Loucy (cell line): ENCODE measurements around the gene FMNL2.

ENCODE experiments used
- H2AFZ ChIP-seq: fragments of 200-600 bp; sonication (generic); 2 replicates; pipeline ENCODE4 v1.6.0; 2016; ENCODE audit warnings: antibody characterized with exemption, mild to moderate bottlenecking, low read length, moderate library complexity
- H3F3A ChIP-seq: fragments of 200-600 bp; 2 replicates; pipeline ENCODE4 v1.6.0; 2016; ENCODE audit warnings: antibody characterized with exemption, low read depth, mild to moderate bottlenecking
- H3K27me3 ChIP-seq: fragments of 200-600 bp; sonication (generic); 2 replicates; pipeline ENCODE4 v1.6.1; 2014; ENCODE audit warnings: low read length, mild to moderate bottlenecking; ENCODE audit not compliant: insufficient read depth, poor library complexity, severe bottlenecking
- H3K36me3 ChIP-seq: fragments of 200-600 bp; sonication (generic); 2 replicates; pipeline ENCODE4 v1.6.1; 2016; ENCODE audit warnings: low read length; ENCODE audit not compliant: insufficient read depth
- H3K4me1 ChIP-seq: fragments of 200-600 bp; sonication (generic); 2 replicates; pipeline ENCODE4 v1.5.1; 2014; ENCODE audit warnings: low read length, mild to moderate bottlenecking; ENCODE audit not compliant: insufficient read depth, poor library complexity, severe bottlenecking
- H3K4me2 ChIP-seq: fragments of 200-600 bp; sonication (generic); 2 replicates; pipeline ENCODE4 v1.6.0; 2014; ENCODE audit warnings: antibody characterized with exemption, low read length, low read depth, mild to moderate bottlenecking; ENCODE audit not compliant: poor library complexity, severe bottlenecking
- H3K4me3 ChIP-seq: fragments of 200-600 bp; sonication (generic); 2 replicates; pipeline ENCODE4 v1.5.1; 2014; ENCODE audit warnings: low read length, mild to moderate bottlenecking, mixed read lengths; ENCODE audit not compliant: poor library complexity, severe bottlenecking
- H3K79me2 ChIP-seq: fragments of 200-600 bp; sonication (generic); 2 replicates; pipeline ENCODE4 v1.6.1; 2014; ENCODE audit warnings: low read length; ENCODE audit not compliant: insufficient read depth
- H3K9ac ChIP-seq: fragments of 200-600 bp; sonication (generic); 2 replicates; pipeline ENCODE4 v1.6.0; 2014; ENCODE audit warnings: mild to moderate bottlenecking, low read depth, low read length, moderate library complexity; ENCODE audit not compliant: poor library complexity, severe bottlenecking
- H3K9me2 ChIP-seq: fragments of 200-600 bp; sonication (generic); replicated peaks from 2 replicates; pipeline ENCODE4 v1.6.1; 2016; ENCODE audit warnings: low read depth, low read length, mixed read lengths
- H3K9me3 ChIP-seq: fragments of 200-600 bp; sonication (generic); 2 replicates; pipeline ENCODE4 v1.6.1; 2014; ENCODE audit warnings: mild to moderate bottlenecking, antibody characterized with exemption, low read length, low read depth; ENCODE audit not compliant: insufficient read depth
- H4K20me1 ChIP-seq: fragments of 200-600 bp; sonication (generic); 2 replicates; pipeline ENCODE4 v1.6.0; 2014; ENCODE audit warnings: antibody characterized with exemption, low read length, mild to moderate bottlenecking; ENCODE audit not compliant: insufficient read depth, poor library complexity, severe bottlenecking
- CTCF ChIP-seq: fragments of 200-600 bp; sonication (generic); conservative IDR thresholded peaks from 2 replicates; pipeline ENCODE4 v1.5.1; 2014; ENCODE audit warnings: mild to moderate bottlenecking, antibody characterized with exemption, low read length
- EZH2phosphoT487 ChIP-seq: fragments of 200-600 bp; IDR thresholded peaks from 2 replicates; pipeline ENCODE4 v1.6.1; 2018; ENCODE audit warnings: antibody characterized with exemption, mild to moderate bottlenecking, moderate library complexity, borderline replicate concordance

The FMNL2 gene

GRCh38 chr2:152577579-152577978 lies 242.6 kb downstream of the FMNL2 start:
- Histone ChIP-seq H3K4me1 (no peaks in the 10 kb centered on the region), H3K79me2 (no peaks in the 10 kb centered on the region), H3K4me3 (no peak overlapping the region), H2AFZ (no peak overlapping the region), H3K27me3 (no peaks in the 10 kb centered on the region), H3K9me3 (no peaks in the 10 kb centered on the region), H3K36me3 (no peaks in the 10 kb centered on the region), H3K9ac (no peak overlapping the region), H3K4me2 (no peak overlapping the region), H4K20me1 (no peaks in the 10 kb centered on the region), H3K9me2 (no peaks in the 10 kb centered on the region), H3F3A (no peaks in the 10 kb centered on the region)
- TF ChIP-seq CTCF (no peak), EZH2phosphoT487 (no peak)

GRCh38 chr2:152578573-152578972 lies 243.6 kb downstream of the FMNL2 start:
- Histone ChIP-seq H3K27me3 (no peaks in the 10 kb centered on the region), H3K9ac (no peak overlapping the region), H3K36me3 (no peaks in the 10 kb centered on the region), H3K4me2 (no peak overlapping the region), H3F3A (no peaks in the 10 kb centered on the region), H4K20me1 (no peaks in the 10 kb centered on the region), H3K4me1 (no peaks in the 10 kb centered on the region), H2AFZ (no peak overlapping the region), H3K9me2 (no peaks in the 10 kb centered on the region), H3K79me2 (no peaks in the 10 kb centered on the region), H3K9me3 (no peaks in the 10 kb centered on the region), H3K4me3 (no peak overlapping the region)
- no peak for TF ChIP-seq EZH2phosphoT487
- TF ChIP-seq CTCF, result no peak

- Histone ChIP-seq H3F3A (no peaks in the 10 kb centered on the region), H3K79me2 (no peaks in the 10 kb centered on the region), H3K9me3 (no peaks in the 10 kb centered on the region), H3K27me3 (no peaks in the 10 kb centered on the region), H3K4me3 (no peak overlapping the region), H3K9ac (no peak overlapping the region), H3K9me2 (no peaks in the 10 kb centered on the region; the same call in 1 of the 2 replicates), H4K20me1 (no peaks in the 10 kb centered on the region), H3K4me2 (no peak overlapping the region), H2AFZ (no peak overlapping the region), H3K36me3 (no peaks in the 10 kb centered on the region), H3K4me1 (no peaks in the 10 kb centered on the region)
- TF ChIP-seq EZH2phosphoT487 (no peak), CTCF (no peak)
These were observed 245.7 kb downstream of the FMNL2 start for GRCh38 chr2:152580714-152581113.
